Smooth muscle cell (in vitro differentiated cells): Measurements from ENCODE around the gene CAMK1G. TPM values are rescaled to one million over a fixed set of nuclear protein-coding genes. Genes with fewer than 3 reads are reported as not detected.

Experiments used
- DNase-seq: peaks from one replicate; lab custom pipeline; 2025; ENCODE audit not compliant: unreplicated experiment; lab: John Stamatoyannopoulos, UW
- H2AFZ ChIP-seq: fragments of 200-600 bp; sonication (generic); 2 replicates; pipeline ENCODE4 v1.6.0; 2016; ENCODE audit warnings: antibody characterized with exemption, low read depth, mild to moderate bottlenecking
- H3F3A ChIP-seq: fragments of 200-600 bp; sonication (generic); 2 replicates; pipeline ENCODE4 v1.6.0; 2017; ENCODE audit warnings: antibody characterized with exemption, low read depth
- H3K27ac ChIP-seq: fragments of 200-600 bp; sonication (generic); 2 replicates; pipeline ENCODE4 v1.5.1; 2016; ENCODE audit warnings: low read depth, mild to moderate bottlenecking
- H3K27me3 ChIP-seq: fragments of 200-600 bp; sonication (generic); 2 replicates; pipeline ENCODE4 v1.6.1; 2016; ENCODE audit warnings: low read depth, mild to moderate bottlenecking
- H3K36me3 ChIP-seq: fragments of 200-600 bp; sonication (generic); 2 replicates; pipeline ENCODE4 v1.5.1; 2016; ENCODE audit warnings: low read depth
- H3K4me1 ChIP-seq: fragments of 200-600 bp; sonication (generic); 2 replicates; pipeline ENCODE4 v1.5.1; 2016; ENCODE audit warnings: low read depth
- H3K4me2 ChIP-seq: fragments of 200-600 bp; sonication (generic); 2 replicates; pipeline ENCODE4 v1.6.0; 2016; ENCODE audit warnings: mild to moderate bottlenecking
- H3K4me3 ChIP-seq: fragments of 200-600 bp; sonication (generic); 2 replicates; pipeline ENCODE4 v1.5.1; 2016; ENCODE audit warnings: mild to moderate bottlenecking
- H3K79me2 ChIP-seq: fragments of 200-600 bp; sonication (generic); 2 replicates; pipeline ENCODE4 v1.6.0; 2016; ENCODE audit warnings: low read depth, mild to moderate bottlenecking
- H3K9ac ChIP-seq: fragments of 200-600 bp; sonication (generic); 2 replicates; pipeline ENCODE4 v1.6.0; 2016; ENCODE audit warnings: low read depth
- H3K9me3 ChIP-seq: fragments of 200-600 bp; sonication (generic); replicated peaks from 2 replicates; pipeline ENCODE4 v1.5.1; 2016; ENCODE audit warnings: low read depth
- H4K20me1 ChIP-seq: fragments of 200-600 bp; sonication (generic); 2 replicates; pipeline ENCODE4 v1.6.0; 2016; ENCODE audit warnings: low read depth
- CTCF ChIP-seq: fragments of 200-600 bp; sonication (generic); IDR thresholded peaks from 2 replicates; pipeline ENCODE4 v1.5.1; 2017; ENCODE audit warnings: borderline replicate concordance, mild to moderate bottlenecking, antibody characterized with exemption; ENCODE audit not compliant: insufficient read depth, poor library complexity, severe bottlenecking
- WGBS: methylation state at CpG from one replicate; pipeline ENCODE4 v1.1.7; 2016; ENCODE audit warnings: low lambda C conversion rate; 5-methylcytosine and 5-hydroxymethylcytosine counted together
- polyA plus RNA-seq: library from polyadenylated mRNA; unstranded; fragments of >200 nt; fragmentation: Nextera tagmentation; extraction: Ambion mirVana; gene quantifications from 2 replicates; pipeline ENCODE4 v1.2.1, GENCODE V29; 2016
- total RNA-seq: library from RNA; depleted of rRNA; stranded (reverse); fragments of >200 nt; gene quantifications from 2 replicates; pipeline ENCODE4 v1.2.3, GENCODE V29; 2014

Gene CAMK1G
- total and polyA plus RNA-seq, 2 experiments from 2014 or later, result 0.13 TPM; not detected in 1

DNA sequence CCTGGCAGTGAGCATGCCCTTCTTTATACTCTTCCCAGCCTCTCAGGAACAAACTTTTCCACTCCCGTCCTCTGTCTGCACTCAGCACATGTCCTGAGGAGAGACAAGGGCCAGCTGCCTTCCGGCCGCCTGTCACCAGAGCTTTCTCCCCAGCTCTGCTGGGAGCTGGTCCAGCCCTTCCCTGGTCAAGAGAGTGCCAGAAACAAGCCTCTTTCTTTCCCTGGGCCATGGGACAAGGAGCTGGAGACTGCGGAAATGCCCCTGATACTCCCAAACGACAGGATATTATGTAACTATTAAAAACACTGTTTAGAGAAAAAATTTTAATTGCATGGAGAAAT is 58.3 kb downstream of the CAMK1G start:
- Histone ChIP-seq H3K27ac (peak overlapping the region; percentile 17), H3F3A (no peaks in the 10 kb centered on the region), H3K4me1 (no peaks in the 10 kb centered on the region), H3K4me3 (no peak overlapping the region), H3K27me3 (no peaks in the 10 kb centered on the region), H3K9ac (no peak overlapping the region), H3K9me3 (no peaks in the 10 kb centered on the region), H3K79me2 (no peaks in the 10 kb centered on the region), H3K4me2 (no peak overlapping the region), H3K36me3 (no peaks in the 10 kb centered on the region), H2AFZ (no peak overlapping the region), H4K20me1 (peaks cover 40% of the 10 kb centered on the region)
- no peak for TF ChIP-seq CTCF
- WGBS, result 50% methylated on average over 5 of the region's 5 CpGs
- no peak for DNase-seq

DNA sequence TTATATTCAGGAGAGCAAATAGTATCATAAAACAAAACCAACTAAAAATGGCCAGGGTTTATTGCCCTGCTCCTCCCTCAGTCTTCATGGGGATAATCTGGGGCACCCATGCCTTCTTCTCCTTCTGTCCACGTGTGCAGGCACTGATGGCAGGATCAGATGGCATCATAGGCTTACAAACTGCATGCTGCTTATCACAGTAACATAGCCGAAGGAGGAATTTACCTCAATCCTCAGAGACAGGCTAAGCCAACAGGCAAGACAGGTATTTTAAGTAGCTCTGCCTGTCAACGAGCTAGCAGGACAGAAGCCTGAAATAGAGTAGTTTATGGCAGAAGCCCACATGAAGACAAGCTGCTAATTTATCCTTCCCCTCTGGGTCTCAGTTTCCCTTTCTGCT is 59.3 kb downstream of the CAMK1G start:
- TF ChIP-seq CTCF, result no peak
- Histone ChIP-seq H4K20me1 (peaks cover 43% of the 10 kb centered on the region), H3K27ac (no peak overlapping the region), H3F3A (no peaks in the 10 kb centered on the region), H3K4me3 (no peak overlapping the region), H3K4me2 (no peak overlapping the region), H3K4me1 (no peaks in the 10 kb centered on the region), H3K9ac (no peak overlapping the region), H3K9me3 (no peaks in the 10 kb centered on the region), H2AFZ (no peak overlapping the region), H3K36me3 (no peaks in the 10 kb centered on the region), H3K79me2 (no peaks in the 10 kb centered on the region), H3K27me3 (no peaks in the 10 kb centered on the region)
- DNase-seq, result no peak
- 51% methylated on average over 3 of the region's 3 CpGs for WGBS

GRCh38 chr1:209643285-209644020 is 59.9 kb downstream of the CAMK1G start:
- H3K79me2 ChIP-seq, result no peaks in the 10 kb centered on the region
- no peaks in the 10 kb centered on the region for H3K9me3 ChIP-seq
- H4K20me1 ChIP-seq, result peaks cover 43% of the 10 kb centered on the region
- no peak overlapping the region for H3K27ac ChIP-seq
- no peaks in the 10 kb centered on the region for H3K27me3 ChIP-seq
- H3K4me3 ChIP-seq, result no peak overlapping the region
- no peak overlapping the region for H3K4me2 ChIP-seq
- H2AFZ ChIP-seq, result no peak overlapping the region
- H3F3A ChIP-seq, result peaks cover 6% of the 10 kb centered on the region
- H3K36me3 ChIP-seq, result no peaks in the 10 kb centered on the region
- no peak for TF ChIP-seq CTCF
- DNase-seq, result no peak
- H3K9ac ChIP-seq, result no peak overlapping the region
- WGBS, result 68% methylated on average over 2 of the region's 2 CpGs
- H3K4me1 ChIP-seq, result no peaks in the 10 kb centered on the region
